Measurements from ENCODE around the gene INSIG2. TPM values are rescaled to one million over a fixed set of nuclear protein-coding genes. Genes with fewer than 3 reads are reported as not detected.

INSIG2 gene
- total RNA-seq, 4 donors from 2014 or later = 9.4 to 18.4 (median 13.5) TPM

- 87% methylated on average over 6 of the region's 6 CpGs for WGBS
- Histone ChIP-seq H3K27me3 (no peaks in the 10 kb centered on the region), H3K27ac (replicated peaks in 1 of 4) (no peak overlapping the region), H3K9me3 (no peaks in the 10 kb centered on the region), H3K4me1 (no peaks in the 10 kb centered on the region), H3K36me3 (no peaks in the 10 kb centered on the region), H3K4me3 (no peak overlapping the region)
- TF ChIP-seq POLR2A (IDR thresholded peaks at IDR 0.05; ENCODE audit: low read depth) (no peak), POLR2AphosphoS5 (IDR thresholded peaks at IDR 0.05) (no peak)
- TF ChIP-seq, protein P1, sequence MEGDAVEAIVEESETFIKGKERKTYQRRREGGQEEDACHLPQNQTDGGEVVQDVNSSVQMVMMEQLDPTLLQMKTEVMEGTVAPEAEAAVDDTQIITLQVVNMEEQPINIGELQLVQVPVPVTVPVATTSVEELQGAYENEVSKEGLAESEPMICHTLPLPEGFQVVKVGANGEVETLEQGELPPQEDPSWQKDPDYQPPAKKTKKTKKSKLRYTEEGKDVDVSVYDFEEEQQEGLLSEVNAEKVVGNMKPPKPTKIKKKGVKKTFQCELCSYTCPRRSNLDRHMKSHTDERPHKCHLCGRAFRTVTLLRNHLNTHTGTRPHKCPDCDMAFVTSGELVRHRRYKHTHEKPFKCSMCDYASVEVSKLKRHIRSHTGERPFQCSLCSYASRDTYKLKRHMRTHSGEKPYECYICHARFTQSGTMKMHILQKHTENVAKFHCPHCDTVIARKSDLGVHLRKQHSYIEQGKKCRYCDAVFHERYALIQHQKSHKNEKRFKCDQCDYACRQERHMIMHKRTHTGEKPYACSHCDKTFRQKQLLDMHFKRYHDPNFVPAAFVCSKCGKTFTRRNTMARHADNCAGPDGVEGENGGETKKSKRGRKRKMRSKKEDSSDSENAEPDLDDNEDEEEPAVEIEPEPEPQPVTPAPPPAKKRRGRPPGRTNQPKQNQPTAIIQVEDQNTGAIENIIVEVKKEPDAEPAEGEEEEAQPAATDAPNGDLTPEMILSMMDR (IDR thresholded peaks at IDR 0.05) = no peak
- peak; percentile 57 for DNase-seq (ENCODE audit: extremely low spot score)
- intact Hi-C loops (cut with DNase I) = no loop called here
Observed at GRCh38 chr2:118134650-118135049, 46.4 kb downstream of the INSIG2 start.

GRCh38 chr2:118145207-118145606, 56.9 kb downstream of the INSIG2 start:
- Histone ChIP-seq H3K4me1 (no peaks in the 10 kb centered on the region), H3K4me3 (no peak overlapping the region), H3K36me3 (no peaks in the 10 kb centered on the region), H3K9me3 (no peaks in the 10 kb centered on the region), H3K27me3 (no peaks in the 10 kb centered on the region), H3K27ac (replicated peaks in 1 of 4) (no peak overlapping the region)
- no peak for DNase-seq (ENCODE audit: extremely low spot score)
- no peak for TF ChIP-seq EP300 (IDR thresholded peaks at IDR 0.05)
- no peak for TF ChIP-seq POLR2AphosphoS5 (IDR thresholded peaks at IDR 0.05)
- TF ChIP-seq POLR2A (IDR thresholded peaks at IDR 0.05; ENCODE audit: low read depth) = no peak
- TF ChIP-seq, protein P1 (IDR thresholded peaks at IDR 0.05) = no peak
- intact Hi-C loops (cut with DNase I) = no loop called here
- WGBS = 65% methylated on average over 1 of the region's 1 CpG

DNA sequence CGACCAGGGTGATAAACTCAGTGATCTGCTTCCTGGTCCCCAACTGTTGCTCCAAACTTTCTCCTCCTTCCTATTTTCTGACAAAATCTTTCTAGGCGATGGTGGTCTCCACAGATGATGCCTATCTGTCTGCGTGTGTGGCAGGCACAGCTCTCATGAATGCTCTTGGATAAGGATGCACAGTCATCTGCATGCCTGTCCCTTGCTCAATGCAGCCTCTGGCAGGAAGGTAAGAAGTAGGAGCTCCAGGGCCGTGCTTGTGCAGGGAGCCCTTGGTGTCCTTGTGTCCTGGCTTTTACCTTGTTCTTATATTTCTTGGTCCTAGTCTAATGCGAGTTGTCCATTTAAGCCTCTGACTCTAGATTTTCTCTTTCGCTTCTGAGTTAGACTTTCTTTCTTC, 57.5 kb downstream of the INSIG2 start:
- intact Hi-C loops (cut with DNase I) = no loop called here
- no peak for TF ChIP-seq POLR2A (IDR thresholded peaks at IDR 0.05; ENCODE audit: low read depth)
- TF ChIP-seq, protein P1 (IDR thresholded peaks at IDR 0.05) = no peak
- no peak for TF ChIP-seq POLR2AphosphoS5 (IDR thresholded peaks at IDR 0.05)
- TF ChIP-seq EP300 (IDR thresholded peaks at IDR 0.05) = no peak
- WGBS = 80% methylated on average over 6 of the region's 6 CpGs

DNA sequence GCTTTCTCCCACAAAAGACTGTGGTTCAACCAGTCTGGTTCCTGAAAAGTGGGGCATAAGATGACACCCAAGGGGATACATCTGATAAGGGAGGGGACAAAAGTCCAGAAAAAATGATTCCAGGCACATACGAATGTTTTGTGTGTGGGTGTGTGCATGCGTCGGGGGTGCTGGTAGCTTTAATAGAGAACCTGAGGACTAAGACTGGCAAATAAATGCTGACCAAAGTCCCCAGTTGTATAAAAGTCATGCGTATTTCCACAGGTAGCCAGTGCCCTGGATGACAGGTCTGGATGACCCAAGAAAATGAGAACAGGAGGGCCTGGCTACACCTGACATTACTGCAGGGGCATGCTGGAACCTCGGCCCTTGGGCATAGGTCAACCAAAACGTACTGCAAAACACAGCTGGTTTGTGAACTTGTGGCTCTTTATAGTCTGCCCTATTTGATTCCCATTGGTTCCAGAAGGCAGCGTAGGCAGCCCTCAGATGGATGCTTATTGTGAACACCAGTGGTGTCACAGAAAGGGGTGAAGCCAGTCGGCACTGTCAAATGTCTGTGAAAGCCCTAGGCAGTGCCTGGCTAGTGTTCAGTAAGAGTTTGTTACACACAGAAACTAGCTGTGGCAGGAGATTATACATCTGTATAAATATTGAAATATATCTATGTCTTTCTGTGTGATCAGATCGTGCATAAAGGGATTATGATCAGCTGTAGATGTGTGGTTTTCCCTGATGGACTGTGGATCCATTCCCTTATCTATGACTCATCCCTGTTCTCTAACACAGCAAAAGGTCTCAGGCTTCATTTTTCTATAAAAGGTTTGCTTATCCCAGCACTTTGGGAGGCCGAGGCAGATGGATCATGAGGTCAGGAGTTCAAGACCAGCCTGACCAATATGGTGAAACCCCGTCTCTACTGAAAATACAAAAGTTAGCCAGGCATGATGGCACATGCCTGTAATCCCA, 58.3 kb downstream of the INSIG2 start:
- Histone ChIP-seq H3K27ac (replicated peaks in 1 of 4) (no peak overlapping the region), H3K4me3 (no peak overlapping the region), H3K4me1 (no peaks in the 10 kb centered on the region), H3K27me3 (no peaks in the 10 kb centered on the region), H3K36me3 (no peaks in the 10 kb centered on the region), H3K9me3 (no peaks in the 10 kb centered on the region)
- intact Hi-C loops (cut with DNase I) = no loop called here
- TF ChIP-seq EP300 (IDR thresholded peaks at IDR 0.05) (no peak), POLR2AphosphoS5 (IDR thresholded peaks at IDR 0.05) (no peak), POLR2A (IDR thresholded peaks at IDR 0.05; ENCODE audit: low read depth) (no peak)
- TF ChIP-seq, protein P1 (IDR thresholded peaks at IDR 0.05) = no peak
- peak; percentile 89 for DNase-seq (ENCODE audit: extremely low spot score)
- 78% methylated on average over 11 of the region's 11 CpGs for WGBS

More for the DNA sequence above, 57.5 kb downstream of the INSIG2 start:
- no peaks in the 10 kb centered on the region for H3K4me1 ChIP-seq
- H3K27me3 ChIP-seq = no peaks in the 10 kb centered on the region
- H3K27ac ChIP-seq (replicated peaks in 1 of 4) = no peak overlapping the region
- H3K4me3 ChIP-seq = no peak overlapping the region
- no peaks in the 10 kb centered on the region for H3K9me3 ChIP-seq
- H3K36me3 ChIP-seq = no peaks in the 10 kb centered on the region
- peak; percentile 89 for DNase-seq (ENCODE audit: extremely low spot score)
